OCI-LY3 (cell line): ENCODE measurements around the gene TGFB1.
A peak's percentile ranks its signal among the peaks of the same experiment; 100 is the strongest.

Source experiments
- CTCF ChIP-seq: fragments of 200-600, 300-600 bp; sonication (generic); IDR thresholded peaks from 2 replicates; pipeline ENCODE4 v1.5.1; 2014; ENCODE audit warnings: antibody characterized with exemption, low read length, low read depth
- EZH2phosphoT487 ChIP-seq: fragments of 200-600 bp; shearing (Covaris generic); IDR thresholded peaks from 2 replicates; pipeline ENCODE4 v1.6.1; 2018; ENCODE audit warnings: antibody characterized with exemption, mixed run types, low read depth

- peak; percentile 89 for TF ChIP-seq CTCF
- TF ChIP-seq EZH2phosphoT487 = no peak
These were observed at the start of gene TGFB1 for GRCh38 chr19:41353466-41354342.
